ENCODE results near the gene C4orf54.

The C4orf54 gene

DNA sequence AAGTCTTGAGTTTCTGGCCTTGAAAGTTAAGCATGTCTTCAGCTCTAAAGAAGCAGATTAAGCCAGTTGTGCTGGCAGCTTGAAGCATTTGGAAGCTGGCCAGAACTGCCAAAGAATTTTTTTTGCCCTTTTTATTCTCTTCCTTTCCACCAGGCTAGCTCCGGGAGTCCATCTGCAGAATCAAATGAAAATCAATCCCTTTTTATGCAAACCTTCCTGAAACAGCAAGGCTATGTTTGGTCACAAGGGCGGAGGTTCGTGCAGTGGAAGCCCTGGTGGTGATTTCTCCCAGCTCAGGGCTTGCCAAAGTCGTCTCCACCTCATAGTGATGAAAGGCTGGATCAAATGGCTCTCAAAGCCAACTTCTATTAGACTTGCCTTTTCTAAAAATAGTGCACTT lies 21.6 kb upstream of the C4orf54 start:
- H3K9me3 ChIP-seq (replicated peaks in 1 of 11) = peaks cover 0 to 5% (median 1%) of the 10 kb centered on the region in 11 experiments; a peak in 8 of 22 replicates
- H3K4me2 ChIP-seq = no peak overlapping the region
- no peak overlapping the region for H3K9ac ChIP-seq
- no peak overlapping the region for H3K4me3 ChIP-seq
- no peaks in the 10 kb centered on the region for H3K36me3 ChIP-seq
- H3K27ac ChIP-seq = no peak overlapping the region
- no peaks in the 10 kb centered on the region for H4K20me1 ChIP-seq
- no peaks in the 10 kb centered on the region for H3K4me1 ChIP-seq
- TF ChIP-seq Cebpa-rat (IDR thresholded peaks at IDR 0.05) = no peak
- H3K27me3 ChIP-seq = no peaks in the 10 kb centered on the region

DNA sequence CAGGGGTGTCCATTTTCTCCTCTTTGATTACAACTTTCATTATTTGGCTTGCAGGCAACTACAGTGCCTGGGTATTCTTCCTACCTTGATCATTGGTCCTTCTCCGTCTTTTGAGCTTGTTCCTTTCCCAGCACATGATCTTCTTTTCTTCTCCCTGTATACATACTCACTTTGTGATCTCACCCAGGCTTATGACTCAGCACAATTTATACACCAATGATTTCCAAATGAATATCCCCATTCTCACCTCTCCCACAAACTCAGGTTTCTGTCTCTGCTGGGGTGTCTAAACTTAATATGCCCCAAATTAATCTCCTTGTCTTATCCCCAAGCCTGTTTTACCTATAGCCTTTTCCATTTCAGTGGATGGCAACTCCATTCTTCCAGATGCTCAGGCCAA lies 19.5 kb upstream of the C4orf54 start:
- H3K36me3 ChIP-seq = no peaks in the 10 kb centered on the region; a peak in 1 of 22 replicates
- H3K4me3 ChIP-seq = no peak overlapping the region
- no peak overlapping the region for H3K27ac ChIP-seq
- no peak overlapping the region for H3K9ac ChIP-seq
- no peaks in the 10 kb centered on the region for H3K4me1 ChIP-seq
- no peaks in the 10 kb centered on the region for H3K27me3 ChIP-seq
- H3K9me3 ChIP-seq (replicated peaks in 1 of 11) = peaks cover 16 to 26% (median 22%) of the 10 kb centered on the region in 11 experiments
- no peak for TF ChIP-seq Cebpa-rat (IDR thresholded peaks at IDR 0.05)
- no peak overlapping the region for H3K4me2 ChIP-seq
- no peaks in the 10 kb centered on the region for H4K20me1 ChIP-seq

DNA sequence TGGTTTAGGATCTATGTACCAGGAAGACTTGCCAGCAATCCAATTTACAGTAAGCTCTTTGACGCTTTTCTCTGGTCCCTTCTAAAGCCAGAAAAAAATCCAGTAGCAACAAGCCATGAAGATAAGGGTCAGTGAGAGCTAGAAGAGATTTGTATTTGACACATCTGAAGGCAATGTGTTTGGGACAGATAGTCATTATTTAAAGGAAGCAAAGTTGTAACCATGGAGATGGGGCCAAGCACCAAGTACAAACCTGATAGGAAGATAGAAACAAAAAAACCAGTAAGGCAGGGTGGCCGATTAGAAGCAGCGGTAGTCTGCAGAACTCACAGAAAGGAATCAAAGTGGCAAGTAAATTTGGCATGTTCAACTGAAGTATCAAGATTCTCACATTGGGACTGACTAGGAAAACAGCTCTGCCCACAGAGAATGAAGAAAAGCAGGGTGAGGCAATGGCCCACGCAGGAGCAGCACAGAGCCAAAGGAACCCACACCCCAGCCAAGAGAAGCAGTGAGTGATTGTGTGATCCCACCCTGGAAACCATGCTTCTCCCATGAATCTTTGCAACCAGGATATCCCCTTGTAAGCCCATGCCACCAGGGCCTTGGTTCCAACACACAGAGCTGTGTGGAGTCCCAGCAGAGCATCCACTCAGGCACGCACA lies 12.9 kb upstream of the C4orf54 start:
- Histone ChIP-seq H3K4me1 (no peaks in the 10 kb centered on the region), H3K4me3 (no peak overlapping the region), H3K9me3 (replicated peaks in 1 of 11) (peaks cover 33 to 43% (median 38%) of the 10 kb centered on the region in 11 experiments), H4K20me1 (no peaks in the 10 kb centered on the region), H3K36me3 (no peaks in the 10 kb centered on the region; a peak in 1 of 22 replicates), H3K27me3 (no peaks in the 10 kb centered on the region), H3K9ac (no peak overlapping the region), H3K27ac (no peak overlapping the region), H3K4me2 (no peak overlapping the region)
- no peak for TF ChIP-seq Cebpa-rat (IDR thresholded peaks at IDR 0.05)

DNA sequence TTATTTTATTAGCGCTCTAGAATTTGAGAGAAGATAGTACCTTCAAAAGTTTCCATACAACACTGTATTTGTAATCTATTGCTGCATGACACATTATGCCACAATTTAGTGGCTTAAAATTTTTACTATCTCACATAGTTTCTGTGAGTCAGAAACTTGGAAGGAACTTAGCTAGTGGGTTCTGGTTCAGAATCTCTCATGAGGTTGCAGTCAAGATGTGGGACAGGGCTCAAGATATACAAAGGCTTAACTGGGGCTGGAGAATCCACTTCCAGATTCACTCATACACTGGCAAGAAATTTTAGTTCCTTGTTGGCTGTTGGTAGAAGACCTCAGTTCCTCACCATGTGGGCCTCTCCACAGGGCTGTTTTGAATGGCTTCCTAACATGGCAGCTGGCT lies 11.5 kb upstream of the C4orf54 start:
- H3K9me3 ChIP-seq (replicated peaks in 1 of 11) = peaks cover 33 to 39% (median 37%) of the 10 kb centered on the region in 11 experiments
- H3K27ac ChIP-seq = no peak overlapping the region
- no peaks in the 10 kb centered on the region for H3K27me3 ChIP-seq
- H3K9ac ChIP-seq = no peak overlapping the region
- no peak overlapping the region for H3K4me3 ChIP-seq
- no peaks in the 10 kb centered on the region for H4K20me1 ChIP-seq
- no peak overlapping the region for H3K4me2 ChIP-seq
- TF ChIP-seq Cebpa-rat (IDR thresholded peaks at IDR 0.05) = no peak
- no peaks in the 10 kb centered on the region; a peak in 1 of 22 replicates for H3K36me3 ChIP-seq
- no peaks in the 10 kb centered on the region for H3K4me1 ChIP-seq

DNA sequence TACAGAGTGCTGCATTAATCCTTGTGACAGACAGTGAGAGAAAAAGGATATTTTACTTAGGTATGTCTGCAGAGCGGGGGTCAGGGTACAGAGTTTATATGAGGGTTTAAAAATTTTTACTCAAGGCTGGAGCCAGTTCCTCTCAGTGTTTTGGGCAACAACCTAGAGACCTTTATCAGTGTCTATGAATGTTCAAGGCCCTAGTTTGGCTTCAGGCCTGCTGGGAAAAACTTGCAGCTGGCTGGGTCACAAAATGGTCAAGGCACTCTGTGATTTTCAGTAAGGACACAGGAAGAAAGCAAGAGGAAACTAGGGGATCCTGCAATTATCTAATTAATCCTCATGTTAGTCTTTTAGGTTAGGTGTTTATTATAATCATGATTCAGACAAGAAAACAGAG lies 10.8 kb upstream of the C4orf54 start:
- Histone ChIP-seq H3K9me3 (replicated peaks in 1 of 11) (peaks cover 29 to 33% (median 30%) of the 10 kb centered on the region in 11 experiments), H3K36me3 (no peaks in the 10 kb centered on the region; a peak in 1 of 22 replicates), H3K27me3 (no peaks in the 10 kb centered on the region), H3K27ac (no peak overlapping the region), H3K9ac (no peak overlapping the region), H3K4me2 (no peak overlapping the region), H3K4me3 (no peak overlapping the region), H3K4me1 (no peaks in the 10 kb centered on the region), H4K20me1 (no peaks in the 10 kb centered on the region)
- no peak for TF ChIP-seq Cebpa-rat (IDR thresholded peaks at IDR 0.05)

DNA sequence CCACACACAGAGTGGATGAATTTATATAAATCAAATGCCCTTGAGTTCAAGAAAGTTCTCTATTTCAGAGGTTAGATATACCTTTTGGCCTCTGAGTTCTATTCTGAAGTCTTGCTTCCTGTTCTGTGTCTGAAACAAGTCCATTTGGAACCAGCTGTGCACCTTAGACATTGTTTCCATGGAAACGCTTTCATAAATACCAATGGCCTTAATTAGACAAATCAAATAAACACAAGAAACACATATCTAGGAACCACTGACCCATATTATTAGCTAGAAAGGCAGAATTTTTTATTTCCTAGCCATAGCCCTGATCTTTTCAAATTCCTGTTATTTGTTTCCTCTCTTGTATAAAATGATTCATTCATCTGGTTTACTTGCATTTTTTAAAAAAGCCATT lies 8.4 kb upstream of the C4orf54 start:
- no peak overlapping the region for H3K4me2 ChIP-seq
- H3K4me1 ChIP-seq = no peaks in the 10 kb centered on the region

DNA sequence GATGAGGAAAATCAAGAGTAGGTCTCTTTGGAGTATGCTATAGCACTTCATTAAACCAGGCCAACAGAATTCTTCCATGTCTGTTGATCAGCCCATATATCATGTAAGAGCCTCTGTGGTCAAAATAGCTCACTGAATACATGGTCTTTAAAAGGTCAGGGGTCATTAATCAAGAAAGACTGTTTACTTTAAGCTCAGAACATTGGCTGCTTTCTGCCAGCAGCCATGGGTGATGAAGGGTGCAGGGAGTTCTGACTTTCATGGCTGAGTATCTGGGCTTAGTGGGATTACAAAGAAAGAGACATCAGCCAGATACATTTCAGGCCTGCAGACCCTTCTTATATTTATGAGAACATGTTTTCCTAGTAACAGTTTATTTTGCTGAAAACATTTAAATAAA lies 7.1 kb upstream of the C4orf54 start:
- H3K4me1 ChIP-seq = no peaks in the 10 kb centered on the region
- H3K4me2 ChIP-seq = no peak overlapping the region
- no peaks in the 10 kb centered on the region for H4K20me1 ChIP-seq
- H3K9me3 ChIP-seq (replicated peaks in 1 of 11) = no peaks in the 10 kb centered on the region
- no peak overlapping the region for H3K9ac ChIP-seq
- H3K36me3 ChIP-seq = no peaks in the 10 kb centered on the region
- H3K4me3 ChIP-seq = no peak overlapping the region
- no peaks in the 10 kb centered on the region for H3K27me3 ChIP-seq
- no peak overlapping the region for H3K27ac ChIP-seq
- TF ChIP-seq Cebpa-rat (IDR thresholded peaks at IDR 0.05) = no peak

More for the DNA sequence above, 8.4 kb upstream of the C4orf54 start:
- H3K4me3 ChIP-seq = no peak overlapping the region
- no peak for TF ChIP-seq Cebpa-rat (IDR thresholded peaks at IDR 0.05)
- H3K27ac ChIP-seq = no peak overlapping the region
- no peaks in the 10 kb centered on the region for H4K20me1 ChIP-seq
- H3K36me3 ChIP-seq = no peaks in the 10 kb centered on the region
- H3K27me3 ChIP-seq = no peaks in the 10 kb centered on the region
- H3K9me3 ChIP-seq (replicated peaks in 1 of 11) = peaks cover 4 to 8% (median 6%) of the 10 kb centered on the region in 11 experiments; a peak in 18 of 22 replicates
- no peak overlapping the region for H3K9ac ChIP-seq

DNA sequence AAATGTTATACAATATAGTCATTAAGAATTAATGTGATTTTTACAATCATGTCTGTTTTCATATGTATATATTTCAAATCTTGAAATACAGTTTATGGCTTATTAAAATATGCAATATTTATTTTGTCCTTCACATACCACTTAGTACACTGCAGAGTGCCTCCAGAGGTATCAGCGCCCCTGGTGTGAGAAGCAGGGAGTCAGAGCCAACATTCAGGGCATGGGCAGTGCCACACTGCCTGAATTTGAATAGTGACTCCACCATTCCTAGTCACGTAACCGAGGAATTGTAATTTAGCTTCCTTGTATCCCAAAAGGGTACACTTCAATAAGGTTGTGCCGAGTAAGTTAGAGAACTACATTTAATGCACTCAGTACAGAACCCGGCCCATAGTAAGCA lies 4.3 kb upstream of the C4orf54 start:
- Histone ChIP-seq H3K4me2 (no peak overlapping the region), H3K27ac (no peak overlapping the region), H3K9me3 (replicated peaks in 1 of 11) (no peaks in the 10 kb centered on the region), H4K20me1 (no peaks in the 10 kb centered on the region), H3K27me3 (no peaks in the 10 kb centered on the region), H3K9ac (no peak overlapping the region), H3K36me3 (no peaks in the 10 kb centered on the region), H3K4me1 (no peaks in the 10 kb centered on the region), H3K4me3 (no peak overlapping the region)
- TF ChIP-seq Cebpa-rat (IDR thresholded peaks at IDR 0.05) = no peak

DNA sequence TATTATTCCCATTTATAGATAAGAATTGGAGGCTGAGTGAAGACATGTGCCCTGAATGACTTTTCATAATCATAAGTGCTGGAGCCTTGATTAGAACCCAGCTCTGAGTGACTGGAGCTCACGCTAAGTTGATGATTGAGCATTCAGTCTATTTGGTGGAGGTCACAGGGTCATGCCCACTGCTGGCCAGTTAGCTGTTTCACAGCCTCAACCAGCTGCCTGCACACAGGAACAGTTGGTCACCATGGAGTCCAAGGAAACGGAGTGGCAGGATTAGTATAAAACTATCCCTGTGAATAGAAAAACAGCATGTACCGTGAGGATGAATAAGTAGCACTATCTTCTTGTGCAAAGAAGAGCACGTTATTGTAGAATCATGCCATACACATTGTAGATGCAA lies 1.0 kb upstream of the C4orf54 start:
- Histone ChIP-seq H4K20me1 (no peaks in the 10 kb centered on the region), H3K9me3 (replicated peaks in 1 of 11) (peaks cover 0 to 8% (median 0%) of the 10 kb centered on the region in 11 experiments; a peak in 1 of 22 replicates), H3K4me2 (no peak overlapping the region), H3K4me1 (peaks cover 0 to 8% (median 0%) of the 10 kb centered on the region in 10 experiments; a peak in 3 of 20 replicates), H3K27ac (no peak overlapping the region), H3K27me3 (no peaks in the 10 kb centered on the region), H3K36me3 (no peaks in the 10 kb centered on the region), H3K9ac (no peak overlapping the region), H3K4me3 (no peak overlapping the region)
- TF ChIP-seq Cebpa-rat (IDR thresholded peaks at IDR 0.05) = no peak
